Left kidney (tissue), 2 donors: ENCODE measurements around the gene GABRP. TPM values are rescaled to one million over a fixed set of nuclear protein-coding genes. Genes with fewer than 3 reads are reported as not detected.
"Not testable (repeated sequence)": the region's sequence is repeated elsewhere in the genome, so short reads cannot be mapped to it uniquely, and the experiment has no call there.

Source experiments
- DNase-seq: peaks from one replicate; pipeline ENCODE4 v3.0.0-alpha.2; 2013
- polyA plus RNA-seq: library from polyadenylated mRNA; unstranded; fragments of 120-200 nt; gene quantifications from one replicate; pipeline ENCODE4 v1.2.1, GENCODE V29; 2013; ENCODE audit not compliant: insufficient read length

The GABRP gene
- polyA plus RNA-seq, 1 donor = 1.4 TPM

DNA sequence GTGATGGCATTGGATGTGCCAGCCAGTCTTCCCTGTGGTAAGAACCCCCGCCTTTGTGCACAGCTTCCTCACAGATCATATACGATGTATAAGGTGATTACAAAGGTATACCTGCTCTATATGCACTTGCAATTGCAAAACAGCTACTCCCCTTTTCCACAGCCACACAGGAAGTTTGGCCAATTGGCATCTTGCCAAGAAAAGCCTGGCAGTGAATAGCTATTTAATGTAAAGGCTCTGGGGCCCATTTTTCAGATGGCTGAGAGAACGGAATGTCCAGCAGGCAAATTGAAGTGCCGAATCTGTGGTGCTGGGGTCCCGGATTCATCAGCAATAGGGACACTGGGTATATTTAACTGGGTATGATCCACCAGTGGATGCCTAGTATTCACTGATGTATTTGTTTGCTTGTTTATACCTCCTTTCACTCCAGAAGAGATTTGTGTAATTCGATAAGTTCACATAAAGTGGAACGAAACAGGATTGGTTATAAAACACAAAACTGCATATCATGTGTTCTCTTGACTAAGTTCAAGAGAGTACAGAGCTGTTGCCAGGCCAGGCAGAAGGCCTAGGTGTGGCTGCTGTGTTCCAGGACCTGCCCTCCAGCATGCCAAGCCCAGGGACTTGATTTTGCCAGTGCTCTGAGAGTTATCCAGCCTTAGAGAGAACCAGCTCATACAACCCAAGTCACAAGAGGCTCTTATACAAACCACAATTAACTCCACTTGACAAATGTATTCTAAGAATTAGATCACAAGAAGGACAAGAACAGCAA is 27.7 kb upstream of the GABRP start:
- no peak for DNase-seq

DNA sequence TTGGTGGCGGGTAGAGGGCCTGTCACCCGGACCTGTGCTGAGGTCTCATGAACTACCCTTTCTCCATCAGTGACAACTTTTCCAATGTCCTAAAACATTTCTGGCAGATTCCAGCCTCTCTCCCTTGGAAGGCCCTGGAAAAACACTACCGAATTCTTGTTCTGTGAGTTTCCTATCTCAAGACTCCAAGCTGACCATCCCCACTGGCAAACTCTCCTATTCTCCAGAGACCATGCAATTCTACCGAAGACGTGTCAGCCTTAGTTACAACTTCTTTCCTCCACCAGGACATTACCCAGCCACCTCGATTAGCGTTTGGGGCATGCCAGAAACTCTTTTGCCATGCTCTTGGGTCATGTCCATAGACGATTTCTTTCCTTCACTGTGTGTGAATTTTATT is 26.8 kb upstream of the GABRP start:
- no peak for DNase-seq

- no peak for DNase-seq
Observed at GRCh38 chr5:170757182-170757601, 26.3 kb upstream of the GABRP start.

- no peak for DNase-seq
Observed at GRCh38 chr5:170757669-170758068, 25.9 kb upstream of the GABRP start.

DNA sequence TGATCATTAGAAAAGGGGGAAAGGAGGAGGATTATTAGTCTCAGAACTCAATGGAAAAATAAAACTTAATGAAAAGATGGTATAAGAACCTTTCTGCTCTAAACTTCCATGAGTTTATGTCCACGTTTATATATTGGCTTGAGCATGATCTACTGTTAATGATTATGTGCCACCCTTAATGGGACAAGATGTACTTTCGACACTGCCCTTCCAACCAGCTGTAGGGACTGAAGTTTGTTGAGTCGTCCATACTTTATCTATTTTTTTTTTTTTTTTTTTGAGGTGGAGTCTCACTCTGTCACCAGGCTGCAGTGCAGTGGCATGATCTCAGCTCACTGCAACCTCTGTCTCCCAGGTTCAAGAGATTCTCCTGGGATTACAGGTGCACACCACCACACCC is 25.0 kb upstream of the GABRP start:
- DNase-seq = no peak

- DNase-seq = no peak
Observed at GRCh38 chr5:170760113-170760512, 23.4 kb upstream of the GABRP start.

DNA sequence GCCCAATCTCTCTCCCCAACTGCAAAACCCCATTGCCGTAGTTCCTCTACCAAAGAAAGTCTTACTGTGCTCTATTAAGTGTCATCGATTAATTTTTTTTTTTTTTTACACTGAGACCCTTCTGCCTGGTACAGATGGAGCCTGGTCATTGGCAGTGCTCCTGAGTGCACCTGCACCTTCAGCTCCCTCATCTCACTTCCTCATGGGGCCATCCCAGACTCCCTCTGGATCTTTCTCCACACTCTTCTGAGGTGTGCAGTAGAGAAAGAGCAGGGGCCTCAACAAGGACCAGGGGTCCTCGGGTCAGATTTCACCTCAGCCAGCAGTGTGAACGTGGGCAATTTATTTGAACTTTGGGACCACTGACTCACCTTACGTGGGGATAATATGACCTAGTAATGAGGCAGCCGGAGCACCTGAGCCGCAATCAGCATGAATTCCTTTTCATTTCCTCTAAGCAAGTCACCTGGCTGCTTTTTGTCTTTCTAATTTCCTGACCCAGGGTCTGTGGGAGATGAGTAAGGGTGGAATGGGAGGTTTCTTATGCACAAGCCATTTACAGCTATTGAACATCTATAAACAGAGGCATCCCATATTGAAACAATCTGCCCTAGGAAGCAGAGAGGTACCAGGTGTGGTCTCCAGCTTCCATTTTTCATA is 22.3 kb upstream of the GABRP start:
- no peak for DNase-seq

- no peak for DNase-seq
Observed at GRCh38 chr5:170761708-170762066, 21.8 kb upstream of the GABRP start.

DNA sequence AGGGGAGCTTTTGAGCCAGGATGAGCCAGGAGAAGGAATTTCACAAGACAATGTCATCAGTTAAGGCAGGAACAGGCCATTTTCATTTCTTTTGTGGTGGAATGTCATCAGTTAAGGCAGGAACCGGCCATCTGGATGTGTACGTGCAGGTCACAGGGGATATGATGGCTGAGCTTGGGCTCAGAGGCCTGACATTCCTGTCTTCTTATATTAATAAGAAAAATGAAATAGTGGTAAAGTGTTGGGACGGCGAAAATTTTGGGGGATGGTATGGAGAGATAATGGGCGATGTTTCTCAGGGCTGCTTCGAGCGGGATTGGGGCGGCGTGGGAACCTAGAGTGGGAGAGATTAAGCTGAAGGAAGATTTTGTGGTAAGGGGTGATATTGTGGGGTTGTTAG is 21.2 kb upstream of the GABRP start:
- DNase-seq = not testable (repeated sequence)

- DNase-seq = not testable (repeated sequence)
Observed at GRCh38 chr5:170765868-170766267, 17.7 kb upstream of the GABRP start.

DNA sequence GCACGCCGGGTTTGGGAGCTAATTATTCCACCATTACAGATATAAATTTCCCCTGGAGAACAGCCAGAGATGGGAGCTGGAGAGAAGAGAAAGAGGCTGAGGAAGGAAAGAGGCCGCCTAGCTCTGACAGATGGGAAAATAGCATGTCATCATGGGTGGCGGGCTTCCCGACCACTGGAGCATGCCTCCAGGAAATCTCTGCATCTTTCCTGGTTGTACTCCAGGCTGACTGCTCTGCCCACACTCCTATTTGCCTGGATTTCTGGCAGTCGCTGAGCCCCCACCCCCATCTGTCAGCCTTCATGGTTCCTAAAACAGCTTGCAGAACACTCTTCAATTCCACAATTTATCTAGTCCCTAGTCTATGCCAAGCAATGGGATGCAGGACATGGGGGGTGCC is 14.3 kb upstream of the GABRP start:
- DNase-seq = no peak

GRCh38 chr5:170769898-170770416 is 13.6 kb upstream of the GABRP start:
- DNase-seq = no peak

- DNase-seq = no peak
Observed at GRCh38 chr5:170771496-170771895, 12.0 kb upstream of the GABRP start.

- DNase-seq = no peak
Observed at GRCh38 chr5:170773024-170773985, 10.2 kb upstream of the GABRP start.

DNA sequence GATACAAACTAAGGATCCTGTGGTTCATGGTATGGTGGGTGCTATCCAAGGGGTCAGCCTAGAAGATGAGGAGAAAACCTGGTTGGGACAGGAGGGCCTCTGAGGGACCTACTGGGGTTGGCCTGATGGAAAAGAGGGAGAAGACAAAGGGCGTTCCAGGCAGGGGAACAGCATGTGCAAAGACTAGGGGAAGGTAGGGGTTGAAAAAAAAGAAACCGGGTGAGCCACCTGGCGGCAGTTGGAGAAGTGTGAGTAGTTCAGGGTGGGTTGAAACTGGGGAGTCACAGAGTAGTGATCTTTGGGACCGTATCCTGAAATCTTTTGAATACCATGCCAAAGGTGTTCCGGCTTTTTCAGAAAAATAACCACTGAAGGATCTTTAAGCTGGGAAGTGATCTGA is 8.7 kb upstream of the GABRP start:
- DNase-seq = no peak

DNA sequence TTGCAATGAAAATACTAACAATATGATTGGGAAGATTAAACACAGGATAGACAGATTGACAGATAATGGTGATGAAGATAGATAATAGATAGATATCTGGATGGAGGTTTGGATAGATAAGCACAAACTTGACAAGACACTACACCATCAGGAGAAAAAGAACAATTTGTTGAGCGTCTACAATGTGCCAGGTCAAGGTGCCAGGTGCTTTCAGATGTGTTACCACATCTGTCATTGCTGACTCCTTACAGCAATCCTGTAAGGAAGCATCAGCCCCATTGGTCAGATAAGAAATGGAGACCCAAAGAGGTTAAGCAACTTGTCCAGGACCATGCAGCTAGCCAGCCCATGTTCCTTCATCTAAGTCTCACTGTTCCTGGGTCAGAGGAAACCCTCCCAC is 1.6 kb upstream of the GABRP start:
- DNase-seq = no peak

DNA sequence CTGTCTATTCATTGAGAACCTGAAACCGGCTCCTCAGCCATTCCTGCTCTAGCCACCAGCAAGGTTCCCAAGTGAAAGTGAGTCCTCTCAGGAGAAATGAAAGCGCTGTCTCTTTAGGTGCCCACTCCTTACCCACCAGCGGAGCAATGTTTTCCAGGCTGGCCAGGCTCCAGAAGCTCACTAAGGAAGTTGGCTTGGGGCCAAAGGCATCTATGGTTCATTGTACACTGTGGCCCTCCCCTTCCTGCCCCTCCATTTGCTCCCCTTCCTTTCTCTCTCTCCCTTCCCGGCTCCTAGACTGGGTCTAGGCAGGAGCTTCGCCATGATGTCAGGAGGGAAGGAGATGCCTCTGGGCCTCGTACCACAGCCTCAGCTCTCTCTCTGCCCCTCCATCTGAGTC is 1.1 kb upstream of the GABRP start:
- DNase-seq = no peak

DNA sequence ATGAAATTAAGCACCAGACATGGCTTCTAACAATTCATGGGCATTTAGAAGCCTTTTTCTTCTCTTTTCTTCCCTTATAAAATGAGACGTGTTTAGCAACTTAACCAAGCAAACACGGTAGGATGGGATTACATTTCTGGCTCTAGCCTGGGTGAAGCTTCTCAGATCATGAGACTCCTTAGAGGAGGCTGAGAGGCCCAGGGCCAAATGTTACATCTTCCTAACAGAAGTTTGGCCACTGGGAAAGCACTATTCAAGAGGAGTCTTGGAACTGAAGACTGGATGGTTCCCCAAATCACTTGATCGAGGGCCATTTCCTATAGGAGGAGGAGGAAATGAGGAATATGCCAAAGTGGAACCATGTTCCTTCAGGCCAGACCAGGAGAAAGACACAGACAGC is 1.9 kb downstream of the GABRP start:
- no peak for DNase-seq

- DNase-seq = no peak
Observed at GRCh38 chr5:170787216-170787615, 3.7 kb downstream of the GABRP start.

DNA sequence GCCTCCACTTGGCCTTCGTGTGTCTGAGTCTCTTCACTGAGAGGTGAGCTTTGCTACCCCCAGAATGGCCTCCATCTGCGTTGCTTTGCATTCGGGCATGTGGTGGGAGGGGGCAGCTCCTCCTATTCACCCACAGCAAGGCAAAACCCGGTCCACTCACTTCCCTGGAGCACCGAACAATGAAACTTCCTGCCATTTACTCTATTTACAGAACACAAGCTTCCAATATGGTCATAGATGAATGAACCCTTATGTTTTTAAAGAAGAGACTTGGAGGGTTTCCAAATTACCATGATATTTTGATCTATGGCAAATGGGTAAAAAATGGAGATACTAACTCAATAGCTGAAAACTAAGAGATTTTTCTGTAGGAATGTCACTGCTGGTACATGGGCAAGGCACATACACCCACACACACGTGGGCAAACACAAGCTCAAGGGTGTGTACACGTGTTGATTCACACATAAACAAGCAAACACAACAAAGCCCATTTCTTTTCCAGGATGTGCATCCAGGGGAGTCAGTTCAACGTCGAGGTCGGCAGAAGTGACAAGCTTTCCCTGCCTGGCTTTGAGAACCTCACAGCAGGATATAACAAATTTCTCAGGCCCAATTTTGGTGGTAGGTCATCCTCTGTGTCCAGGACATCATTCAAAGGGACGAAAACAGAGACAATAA is 5.2 kb downstream of the GABRP start:
- no peak for DNase-seq

- peak; percentile 69 for DNase-seq
Observed at GRCh38 chr5:170791325-170791954, 7.9 kb downstream of the GABRP start.
